ENCODE data around the gene TOMM7. TPM values are rescaled to one million over a fixed set of nuclear protein-coding genes. Genes with fewer than 3 reads are reported as not detected.
"Not testable (repeated sequence)": the region's sequence is repeated elsewhere in the genome, so short reads cannot be mapped to it uniquely, and the experiment has no call there.

Gene TOMM7
- polyA plus RNA-seq, 1 donor from 2014 or later, result 479 TPM

DNA sequence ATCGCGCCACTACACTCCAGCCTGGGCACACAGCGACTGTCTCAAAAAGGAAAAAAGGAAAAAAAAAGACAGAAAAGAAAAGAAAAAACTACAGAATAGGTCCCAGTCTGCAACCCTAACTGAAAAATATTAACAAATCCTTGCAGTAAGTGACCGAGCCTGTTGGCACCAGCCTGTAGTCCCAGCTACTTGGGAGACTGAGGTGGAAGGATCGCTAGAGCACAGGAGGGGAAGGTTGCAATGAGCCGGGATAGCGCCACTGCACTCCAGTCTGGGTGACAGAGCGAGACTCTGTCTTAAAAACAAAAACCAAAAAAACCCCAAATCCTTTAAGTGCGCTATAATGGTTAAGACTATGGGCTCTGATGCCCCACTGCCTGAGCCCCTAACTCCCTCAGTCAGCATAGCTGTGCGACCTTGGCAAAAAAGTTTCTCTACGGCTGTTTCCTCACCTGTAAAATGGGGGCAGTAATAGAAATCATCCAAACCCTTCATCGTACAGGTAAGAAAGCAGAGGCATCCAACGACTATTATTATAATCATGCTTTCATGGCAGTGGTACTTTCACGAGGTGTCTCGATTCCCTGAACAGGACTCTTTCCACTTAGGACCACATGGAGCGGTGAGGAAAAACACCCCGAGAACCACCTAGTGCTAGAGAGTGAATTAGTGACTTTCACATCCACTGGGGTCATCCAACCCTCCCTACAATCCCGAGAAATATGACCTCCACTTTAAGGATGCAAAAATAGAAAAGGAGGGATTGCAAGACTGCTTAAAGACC lies 755 bp downstream of the TOMM7 start:
- peaks cover 17 to 30% (median 20%) of the 10 kb centered on the region in 3 donors for H3K4me1 Mint-ChIP-seq
- peak overlapping the region; percentile 96 to 99 (median 99) for H3K27ac Mint-ChIP-seq
- H3K9me3 Mint-ChIP-seq, result no peaks in the 10 kb centered on the region
- H3K4me3 Mint-ChIP-seq, result peak overlapping the region; percentile 98 to 100 (median 99)
- H3K36me3 Mint-ChIP-seq, result peaks cover 5% of the 10 kb centered on the region
- peaks cover 2% of the 10 kb centered on the region for H3K27me3 Mint-ChIP-seq

DNA sequence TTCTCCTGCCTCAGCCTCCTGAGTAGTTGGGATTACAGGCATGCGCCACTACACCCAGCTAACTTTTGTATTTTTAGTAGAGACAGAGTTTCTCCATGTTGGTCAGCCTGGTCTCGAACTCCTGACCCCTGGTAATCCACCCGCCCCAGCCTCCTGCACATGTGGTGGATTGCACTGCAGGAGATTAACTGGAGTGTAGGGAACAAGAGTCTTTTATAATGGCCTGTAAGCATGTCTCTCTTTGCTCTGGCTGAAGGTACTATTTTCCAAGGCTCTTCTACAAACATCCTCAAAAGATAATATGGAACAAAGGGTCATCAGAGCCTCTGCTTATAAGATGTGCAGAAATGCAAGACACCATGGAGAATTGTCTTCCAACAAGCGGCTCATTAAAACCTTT lies 3.2 kb downstream of the TOMM7 start:
- Mint-ChIP-seq H3K4me1 (peaks cover 19 to 33% (median 20%) of the 10 kb centered on the region in 3 donors), H3K27ac (peak overlapping the region in 2 of 3 donors; percentile 77 to 85), H3K27me3 (peaks cover 2% of the 10 kb centered on the region), H3K9me3 (no peaks in the 10 kb centered on the region), H3K36me3 (peaks cover 5% of the 10 kb centered on the region), H3K4me3 (peak overlapping the region in 2 of 4 donors; percentile 49 to 98)

DNA sequence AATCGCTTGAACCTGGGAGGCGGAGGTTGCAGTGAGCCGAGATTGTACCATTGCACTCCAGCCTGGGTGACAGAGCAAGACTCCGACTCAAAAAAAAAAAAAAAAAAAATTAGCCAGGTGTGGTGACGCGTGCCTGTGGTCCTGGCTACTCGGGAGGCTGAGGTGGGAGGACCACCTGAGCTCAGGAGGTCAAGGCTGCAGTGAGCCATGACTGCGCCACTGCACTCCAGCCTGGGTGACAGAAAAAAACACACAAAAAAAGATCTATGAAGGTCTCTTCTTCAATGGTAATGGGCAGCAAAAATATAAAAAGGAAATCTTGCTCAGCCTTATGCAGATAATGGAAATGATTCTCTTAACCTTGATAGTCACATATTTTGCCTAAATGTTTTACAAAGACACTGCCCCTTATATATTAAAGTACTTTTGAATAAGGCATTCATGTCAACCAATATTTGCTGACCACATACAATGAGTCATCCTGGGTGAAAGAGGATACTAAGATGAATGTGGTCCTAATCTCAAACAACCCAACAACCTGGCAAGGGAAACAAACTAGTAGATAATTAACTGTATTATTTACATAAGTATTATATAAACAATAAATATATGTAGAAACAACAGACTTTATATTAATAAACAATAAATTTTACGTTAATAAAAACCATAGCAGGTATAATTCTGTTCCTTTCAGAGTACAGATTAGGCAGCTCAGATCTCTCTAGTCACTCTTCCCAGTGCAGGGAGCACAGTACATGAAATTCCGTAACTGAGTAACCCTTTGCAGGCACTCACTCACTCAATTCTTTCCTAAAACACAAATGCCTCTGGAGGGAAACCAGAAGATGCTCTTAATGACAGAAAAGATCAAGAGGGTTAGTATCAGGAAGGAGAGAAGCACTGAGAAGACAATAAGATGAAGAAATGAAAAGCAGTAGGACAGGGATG lies 8.1 kb downstream of the TOMM7 start:
- Mint-ChIP-seq H3K27ac (peak overlapping the region in 1 of 3 donors; percentile 71), H3K36me3 (no peaks in the 10 kb centered on the region), H3K9me3 (no peaks in the 10 kb centered on the region), H3K4me1 (peaks cover 5 to 12% (median 9%) of the 10 kb centered on the region in 3 donors), H3K27me3 (no peaks in the 10 kb centered on the region), H3K4me3 (no peak overlapping the region)

DNA sequence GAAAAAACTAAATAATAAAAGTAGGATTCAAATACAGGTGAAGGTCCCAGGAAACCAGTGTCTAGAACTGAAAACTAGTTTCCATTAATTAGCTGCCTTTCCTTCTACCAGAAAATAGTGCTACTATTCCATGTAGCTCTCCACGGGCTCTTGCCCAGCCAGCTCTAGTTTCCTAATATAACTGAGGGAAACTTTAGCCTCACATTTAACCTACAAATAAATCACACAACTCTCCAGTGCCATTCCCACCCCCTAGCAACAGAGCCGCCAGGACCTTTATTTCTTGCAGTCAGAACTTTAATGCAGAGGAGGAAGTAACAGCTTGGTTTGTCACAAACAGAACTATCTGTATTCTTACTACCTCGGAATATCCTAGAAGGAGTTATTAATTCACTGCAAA lies 10.3 kb downstream of the TOMM7 start:
- Mint-ChIP-seq H3K4me1 (peaks cover 0 to 5% (median 2%) of the 10 kb centered on the region in 3 donors), H3K4me3 (no peak overlapping the region), H3K27ac (no peak overlapping the region), H3K9me3 (no peaks in the 10 kb centered on the region), H3K36me3 (no peaks in the 10 kb centered on the region), H3K27me3 (no peaks in the 10 kb centered on the region)

DNA sequence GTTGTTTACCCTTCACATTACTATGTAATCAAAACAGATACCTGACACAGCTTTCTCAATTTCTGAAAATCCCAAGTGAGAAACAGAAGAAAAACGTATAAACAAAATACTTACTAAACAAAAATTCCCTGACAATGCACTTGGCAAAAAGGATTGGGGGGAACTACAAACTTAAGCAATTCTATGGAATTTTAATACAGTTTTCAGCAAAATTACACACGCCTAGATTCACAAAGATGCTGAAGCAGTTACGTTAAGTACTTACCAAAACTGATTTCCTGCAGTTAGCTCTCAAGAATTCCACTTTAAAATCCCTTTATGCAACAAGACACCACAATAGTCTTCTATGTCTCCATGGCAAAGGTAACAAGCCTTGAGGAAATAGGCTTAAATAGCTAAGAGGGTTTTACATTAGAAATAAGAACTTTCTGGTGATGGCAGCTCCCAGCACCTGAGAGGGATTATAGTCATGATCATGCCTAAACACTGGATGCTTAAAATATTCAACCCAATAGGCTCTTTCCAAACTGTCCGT lies 10.8 kb downstream of the TOMM7 start:
- Mint-ChIP-seq H3K27ac (no peak overlapping the region), H3K4me1 (peaks cover 0 to 5% (median 2%) of the 10 kb centered on the region in 3 donors), H3K27me3 (no peaks in the 10 kb centered on the region), H3K36me3 (no peaks in the 10 kb centered on the region), H3K4me3 (no peak overlapping the region), H3K9me3 (no peaks in the 10 kb centered on the region)

DNA sequence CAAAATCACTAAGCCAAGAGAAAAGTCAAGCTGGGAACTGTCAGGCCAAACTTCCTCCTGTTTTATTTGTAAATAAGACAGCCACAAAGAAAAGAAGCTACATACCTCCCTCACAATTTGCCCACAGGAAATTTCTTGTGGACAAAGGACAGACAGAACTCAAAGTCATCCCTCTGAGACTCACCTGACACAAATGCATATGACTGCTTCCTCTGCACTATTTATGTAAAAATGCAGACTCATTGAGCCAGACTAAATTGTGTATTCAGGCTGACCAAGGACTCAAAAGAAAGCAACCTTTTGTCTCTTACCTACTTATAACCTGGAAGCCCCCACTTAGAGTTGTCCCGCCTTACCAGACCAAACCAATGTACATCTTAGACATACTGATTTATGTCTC lies 11.8 kb downstream of the TOMM7 start:
- Mint-ChIP-seq H3K4me3 (peak overlapping the region in 1 of 4 donors; percentile 43), H3K27me3 (no peaks in the 10 kb centered on the region), H3K4me1 (peaks cover 0 to 3% (median 2%) of the 10 kb centered on the region in 3 donors), H3K36me3 (no peaks in the 10 kb centered on the region), H3K27ac (peak overlapping the region in 1 of 3 donors; percentile 69), H3K9me3 (no peaks in the 10 kb centered on the region)

DNA sequence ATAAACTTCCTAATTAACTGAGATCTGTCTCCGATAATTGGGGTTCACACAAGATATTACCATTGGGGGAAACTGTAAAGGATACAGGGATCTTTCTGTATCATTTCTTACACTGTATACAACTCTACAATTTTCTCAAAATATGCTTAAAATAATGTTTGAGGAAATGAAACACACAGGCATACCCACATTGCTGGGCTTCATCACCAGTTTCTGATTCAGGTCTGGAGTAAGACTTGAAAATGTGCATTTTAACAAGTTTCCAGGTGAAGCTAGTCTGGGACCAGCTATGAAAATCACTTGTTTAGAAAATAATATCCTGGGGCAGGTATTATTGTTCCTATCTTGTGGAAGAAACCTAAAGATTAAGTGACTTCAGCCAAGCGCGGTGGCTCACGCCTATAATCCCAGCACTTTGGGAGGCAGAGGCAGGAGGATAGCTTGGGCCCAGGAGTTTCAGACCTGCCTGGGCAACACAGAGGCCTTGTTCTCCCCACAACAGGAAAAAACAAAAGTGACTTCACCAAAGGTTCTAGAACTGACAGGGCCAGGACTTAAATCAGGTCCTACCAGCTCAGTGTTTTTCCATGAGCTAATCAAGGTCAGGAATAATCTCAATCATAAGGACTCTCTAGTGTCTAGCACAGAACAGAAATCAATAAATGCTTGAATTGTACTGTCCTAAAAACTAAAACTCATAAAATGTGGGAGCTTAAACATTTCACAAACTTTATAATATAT lies 12.6 kb downstream of the TOMM7 start:
- H3K4me3 Mint-ChIP-seq, result no peak overlapping the region
- H3K27ac Mint-ChIP-seq, result no peak overlapping the region
- peaks cover 0 to 3% (median 2%) of the 10 kb centered on the region in 3 donors for H3K4me1 Mint-ChIP-seq
- no peaks in the 10 kb centered on the region for H3K36me3 Mint-ChIP-seq
- no peaks in the 10 kb centered on the region for H3K27me3 Mint-ChIP-seq
- H3K9me3 Mint-ChIP-seq, result no peaks in the 10 kb centered on the region

GRCh38 chr7:22808140-22808539 lies 14.5 kb downstream of the TOMM7 start:
- no peaks in the 10 kb centered on the region for H3K9me3 Mint-ChIP-seq
- no peaks in the 10 kb centered on the region for H3K36me3 Mint-ChIP-seq
- no peaks in the 10 kb centered on the region for H3K27me3 Mint-ChIP-seq
- H3K27ac Mint-ChIP-seq, result no peak overlapping the region
- H3K4me1 Mint-ChIP-seq, result peaks cover 0 to 2% (median 0%) of the 10 kb centered on the region in 3 donors
- H3K4me3 Mint-ChIP-seq, result no peak overlapping the region

DNA sequence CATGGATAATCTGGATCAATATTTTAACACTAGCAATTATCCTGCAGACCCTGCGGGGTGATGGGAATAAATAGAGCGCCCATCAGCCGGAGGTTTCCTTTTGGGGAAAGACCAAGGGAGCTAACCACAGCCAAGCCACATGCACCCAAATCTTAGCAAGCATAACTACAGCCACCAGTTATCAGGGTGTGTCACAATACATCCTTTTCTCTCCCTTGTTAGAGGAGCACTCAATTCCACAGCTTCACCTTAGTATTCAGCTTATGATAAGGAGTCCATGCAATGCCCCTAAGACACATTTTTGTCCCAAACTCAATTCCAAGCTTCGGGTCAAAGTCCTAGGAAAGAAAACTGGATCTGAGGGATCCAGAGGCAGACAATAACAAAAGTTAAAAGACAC lies 15.9 kb downstream of the TOMM7 start:
- Mint-ChIP-seq H3K4me1 (peaks cover 0 to 2% (median 0%) of the 10 kb centered on the region in 3 donors), H3K27ac (no peak overlapping the region), H3K4me3 (no peak overlapping the region), H3K27me3 (peaks cover 3% of the 10 kb centered on the region), H3K36me3 (no peaks in the 10 kb centered on the region), H3K9me3 (no peaks in the 10 kb centered on the region)

- no peaks in the 10 kb centered on the region for H3K9me3 Mint-ChIP-seq
- H3K36me3 Mint-ChIP-seq, result no peaks in the 10 kb centered on the region
- no peak overlapping the region for H3K27ac Mint-ChIP-seq
- H3K27me3 Mint-ChIP-seq, result peaks cover 3% of the 10 kb centered on the region
- peaks cover 0 to 2% (median 0%) of the 10 kb centered on the region in 3 donors for H3K4me1 Mint-ChIP-seq
- no peak overlapping the region for H3K4me3 Mint-ChIP-seq
These were observed 17.4 kb downstream of the TOMM7 start for GRCh38 chr7:22805227-22805626.

DNA sequence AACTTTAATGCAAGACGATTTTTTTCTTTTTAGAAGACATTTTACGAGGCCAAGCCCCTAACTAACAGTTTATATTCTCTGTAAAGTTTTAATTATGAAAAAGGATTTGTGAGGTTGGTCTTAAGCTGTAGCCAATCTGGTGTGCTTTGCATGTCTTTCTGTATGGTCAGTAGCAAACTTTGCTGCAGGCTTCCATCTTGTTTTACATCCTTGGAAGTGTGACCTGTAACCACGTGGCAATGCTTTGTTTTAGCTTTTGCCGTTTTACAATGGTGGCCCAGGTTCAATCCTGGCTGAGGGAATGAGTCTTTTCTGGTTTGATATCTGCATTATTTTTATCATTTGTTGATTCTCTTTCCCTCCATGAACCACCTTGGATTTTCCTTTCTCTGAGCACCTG lies 19.8 kb downstream of the TOMM7 start:
- not testable (repeated sequence) for H3K4me3 Mint-ChIP-seq, H3K27me3 Mint-ChIP-seq, H3K9me3 Mint-ChIP-seq, H3K36me3 Mint-ChIP-seq, H3K27ac Mint-ChIP-seq, H3K4me1 Mint-ChIP-seq

DNA sequence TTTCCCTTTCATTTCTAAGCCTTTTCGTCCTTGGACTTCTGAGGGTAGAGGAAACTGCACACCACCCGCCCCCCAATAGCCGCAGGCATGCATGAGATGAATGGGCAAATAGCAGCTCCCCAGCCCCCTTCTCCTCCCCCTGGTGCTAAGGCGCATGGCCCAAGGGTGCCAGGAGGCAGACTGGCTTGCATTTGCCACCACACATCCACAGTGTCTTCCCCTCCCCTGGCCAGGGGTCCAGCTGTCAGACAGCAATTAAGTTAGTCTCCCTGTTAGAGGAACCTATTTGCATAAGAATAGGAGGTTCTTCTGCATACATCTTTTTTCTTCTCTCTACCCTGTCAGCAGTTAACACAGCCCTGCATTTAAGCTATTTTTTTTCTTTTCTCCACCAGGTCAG lies 20.2 kb downstream of the TOMM7 start:
- Mint-ChIP-seq H3K27ac (no peak overlapping the region), H3K36me3 (no peaks in the 10 kb centered on the region), H3K27me3 (peaks cover 3% of the 10 kb centered on the region), H3K4me1 (no peaks in the 10 kb centered on the region), H3K4me3 (no peak overlapping the region), H3K9me3 (no peaks in the 10 kb centered on the region)

GRCh38 chr7:22801912-22802311 lies 20.7 kb downstream of the TOMM7 start:
- Mint-ChIP-seq H3K27ac (no peak overlapping the region), H3K4me1 (no peaks in the 10 kb centered on the region), H3K27me3 (peaks cover 3% of the 10 kb centered on the region), H3K4me3 (no peak overlapping the region), H3K9me3 (no peaks in the 10 kb centered on the region), H3K36me3 (no peaks in the 10 kb centered on the region)

DNA sequence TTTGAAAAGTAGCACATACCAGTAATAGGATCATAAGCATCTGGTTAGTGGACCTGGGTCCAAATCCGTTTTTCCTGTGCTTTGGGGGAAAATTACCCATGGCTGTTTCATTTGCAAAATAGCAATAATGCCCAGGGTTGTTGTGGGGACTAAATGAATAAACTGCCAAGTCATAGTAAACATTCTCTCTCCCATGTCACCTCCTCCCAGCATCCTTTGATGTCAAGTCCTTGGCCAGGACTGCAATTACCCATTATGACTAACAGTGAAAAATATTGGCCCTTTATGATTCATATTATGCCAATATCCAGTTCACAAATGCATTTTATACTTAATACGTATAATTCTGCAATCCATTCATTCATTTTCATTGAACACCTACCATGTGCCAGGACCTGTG lies 23.0 kb downstream of the TOMM7 start:
- Mint-ChIP-seq H3K36me3 (no peaks in the 10 kb centered on the region), H3K9me3 (peaks cover 0 to 1% (median 0%) of the 10 kb centered on the region in 3 donors), H3K4me1 (no peaks in the 10 kb centered on the region), H3K4me3 (no peak overlapping the region), H3K27ac (no peak overlapping the region), H3K27me3 (peaks cover 3% of the 10 kb centered on the region)
